Bronchial epithelial cell (primary cell): ENCODE data around the gene HCLS1. TPM values are rescaled to one million over a fixed set of nuclear protein-coding genes. Genes with fewer than 3 reads are reported as not detected.

Experiments
- DNase-seq: peaks from one replicate; pipeline ENCODE4 v3.0.0-alpha.2; 2010; ENCODE audit warnings: low read depth
- FAIRE-seq: peaks from 2 replicates; lab custom pipeline; 2011; peaks lifted over from hg19 to GRCh38; lab: Jason Lieb, UNC
- H3K27me3 ChIP-seq: 2 replicates; pipeline ENCODE4 v1.5.1; 2011; ENCODE audit warnings: low read length; ENCODE audit not compliant: control insufficient read depth, insufficient read depth
- H3K36me3 ChIP-seq: 2 replicates; pipeline ENCODE4 v1.5.1; 2011; ENCODE audit warnings: low read length; ENCODE audit not compliant: control insufficient read depth, insufficient read depth
- H3K4me3 ChIP-seq: 2 replicates; pipeline ENCODE4 v1.5.1; 2011; ENCODE audit warnings: mild to moderate bottlenecking, low read depth, low read length, control low read depth
- CTCF ChIP-seq: IDR thresholded peaks from 2 replicates; pipeline ENCODE4 v1.5.1; 2011; ENCODE audit warnings: mild to moderate bottlenecking, moderate library complexity, low read length, control low read depth, inconsistent platforms; ENCODE audit not compliant: insufficient read depth, severe bottlenecking
- total RNA-seq: library from RNA; depleted of rRNA; stranded (reverse); fragments of >200 nt; gene quantifications from 2 replicates; pipeline ENCODE4 v1.2.1, GENCODE V29; 2014

Gene HCLS1
- total RNA-seq, 1 donor from 2014 or later: 6.3 TPM

GRCh38 chr3:121626495-121626894 lies 34.2 kb downstream of the HCLS1 start:
- no peak for TF ChIP-seq CTCF
- FAIRE-seq (no peak), DNase-seq (no peak)
- no peaks in the 10 kb centered on the region for H3K27me3 ChIP-seq
- H3K36me3 ChIP-seq: no peaks in the 10 kb centered on the region
- H3K4me3 ChIP-seq: no peak overlapping the region

- FAIRE-seq (no peak), DNase-seq (no peak)
- no peak for TF ChIP-seq CTCF
- Histone ChIP-seq H3K27me3 (no peaks in the 10 kb centered on the region), H3K4me3 (no peak overlapping the region), H3K36me3 (no peaks in the 10 kb centered on the region)
Observed at GRCh38 chr3:121624147-121624899, 36.4 kb downstream of the HCLS1 start.

GRCh38 chr3:121621491-121621890 lies 39.2 kb downstream of the HCLS1 start:
- H3K4me3 ChIP-seq: no peak overlapping the region
- FAIRE-seq: no peak
- H3K27me3 ChIP-seq: no peaks in the 10 kb centered on the region
- no peaks in the 10 kb centered on the region for H3K36me3 ChIP-seq
- TF ChIP-seq CTCF: no peak
- no peak for DNase-seq

GRCh38 chr3:121619691-121620090 lies 41.0 kb downstream of the HCLS1 start:
- DNase-seq (no peak), FAIRE-seq (no peak)
- H3K4me3 ChIP-seq: no peak overlapping the region
- no peaks in the 10 kb centered on the region for H3K36me3 ChIP-seq
- no peaks in the 10 kb centered on the region for H3K27me3 ChIP-seq
- no peak for TF ChIP-seq CTCF

- FAIRE-seq (no peak), DNase-seq (no peak)
- Histone ChIP-seq H3K4me3 (no peak overlapping the region), H3K27me3 (no peaks in the 10 kb centered on the region), H3K36me3 (no peaks in the 10 kb centered on the region)
- TF ChIP-seq CTCF: no peak
Observed at GRCh38 chr3:121606106-121606505, 54.6 kb downstream of the HCLS1 start.

GRCh38 chr3:121604759-121605158 lies 55.9 kb downstream of the HCLS1 start:
- FAIRE-seq (no peak), DNase-seq (no peak)
- no peak overlapping the region for H3K4me3 ChIP-seq
- H3K27me3 ChIP-seq: no peaks in the 10 kb centered on the region
- TF ChIP-seq CTCF: no peak
- no peaks in the 10 kb centered on the region for H3K36me3 ChIP-seq
